H1 (cell line): ENCODE results near the gene MLF2. TPM values are rescaled to one million over a fixed set of nuclear protein-coding genes. Genes with fewer than 3 reads are reported as not detected.

Experiments used
- CTCF ChIA-PET: fragments of 300-600 bp; sonication (Branson Sonifier 250); formaldehyde crosslinking; loops from one replicate; lab custom pipeline; 2021; ENCODE audit not compliant: partially characterized antibody; lab: Charles Lee
- POLR2A ChIA-PET: fragments of 300-600 bp; sonication (Branson Sonifier 250); formaldehyde crosslinking; loops from one replicate; lab custom pipeline; 2021; ENCODE audit warnings: inconsistent platforms; ENCODE audit not compliant: partially characterized antibody; lab: Charles Lee
- DNase-seq, 2 experiments: peaks; one replicate each; pipeline versions ENCODE4 v3.0.0 to v3.0.0-alpha.2; 2010 to 2022; ENCODE audit warnings: low spot score in 2 of 2, low read depth in 1 of 2, mixed read lengths in 1 of 2
- FAIRE-seq: peaks from 2 replicates; lab custom pipeline; 2011; peaks lifted over from hg19 to GRCh38; lab: Jason Lieb, UNC
- H2AFZ ChIP-seq: 2 replicates; pipeline ENCODE4 v1.8.1; 2012; ENCODE audit warnings: low read length, inconsistent platforms
- H2AK5ac ChIP-seq: 2 replicates; pipeline ENCODE4 v1.6.1; 2013; ENCODE audit warnings: low read depth, low read length
- H2BK120ac ChIP-seq: replicated peaks from 2 replicates; pipeline ENCODE3; 2013; ENCODE audit warnings: low read depth, low read length, inconsistent platforms
- H2BK12ac ChIP-seq: 2 replicates; pipeline ENCODE4 v1.6.1; 2013; ENCODE audit warnings: low read depth, low read length
- H2BK15ac ChIP-seq: 2 replicates; pipeline ENCODE4 v1.6.1; 2013; ENCODE audit warnings: low read length
- H2BK20ac ChIP-seq: 2 replicates; pipeline ENCODE4 v1.6.1; 2013; ENCODE audit warnings: low read length
- H2BK5ac ChIP-seq: 2 replicates; pipeline ENCODE4 v1.6.1; 2013; ENCODE audit warnings: low read depth, low read length
- H3K14ac ChIP-seq: 2 replicates; pipeline ENCODE4 v1.6.1; 2013; ENCODE audit warnings: inconsistent platforms; ENCODE audit not compliant: insufficient read length
- H3K18ac ChIP-seq: 2 replicates; pipeline ENCODE4 v1.6.1; 2013; ENCODE audit warnings: low read length; ENCODE audit errors: extremely low read depth
- H3K23ac ChIP-seq: 2 replicates; pipeline ENCODE4 v1.6.1; 2013; ENCODE audit warnings: inconsistent platforms; ENCODE audit not compliant: insufficient read length
- H3K23me2 ChIP-seq: 2 replicates; pipeline ENCODE4 v1.6.1; 2013; ENCODE audit warnings: low read depth, low read length
- H3K27ac ChIP-seq: 2 replicates; pipeline ENCODE4 v1.6.1; 2011; ENCODE audit warnings: low read depth, low read length, inconsistent platforms
- H3K27me3 ChIP-seq, 4 experiments: replicated peaks in 1 of 4; 1 replicate in 1 of 4; 2 replicates in 3 of 4; pipeline versions ENCODE4 v1.6.1 to v1.8.1; 2011 to 2013; ENCODE audit warnings: low read length in 3 of 4, mild to moderate bottlenecking in 3 of 4, inconsistent platforms in 2 of 4, mixed read lengths in 2 of 4, moderate library complexity in 1 of 4; ENCODE audit not compliant: control insufficient read depth in 3 of 4, insufficient read depth in 3 of 4; ENCODE audit errors: extremely low read depth in 1 of 4
- H3K36me3 ChIP-seq, 4 experiments: 2 replicates each; pipeline versions ENCODE4 v1.6.1 to v1.8.1; 2011 to 2013; ENCODE audit warnings: mild to moderate bottlenecking in 4 of 4, low read length in 3 of 4, moderate library complexity in 2 of 4, control low read depth in 1 of 4, inconsistent platforms in 1 of 4; ENCODE audit not compliant: insufficient read depth in 4 of 4, control insufficient read depth in 2 of 4
- H3K4ac ChIP-seq: replicated peaks from 2 replicates; pipeline ENCODE3; 2013; ENCODE audit warnings: low read length, low read depth, mixed read lengths, inconsistent platforms; ENCODE audit not compliant: insufficient read length
- H3K4me1 ChIP-seq, 4 experiments: replicated peaks in 1 of 4; 1 replicate in 1 of 4; 2 replicates in 3 of 4; pipeline versions ENCODE4 v1.6.1 to v1.8.1; 2011 to 2013; ENCODE audit warnings: low read length in 3 of 4, inconsistent platforms in 2 of 4, mixed read lengths in 1 of 4; ENCODE audit not compliant: insufficient read depth in 4 of 4, control insufficient read depth in 3 of 4
- H3K4me2 ChIP-seq, 2 experiments: 2 replicates each; pipeline versions ENCODE4 v1.6.1 to v1.8.1; 2011 to 2013; ENCODE audit warnings: low read depth in 2 of 2, low read length in 2 of 2, control low read depth in 1 of 2, inconsistent platforms in 1 of 2, mild to moderate bottlenecking in 1 of 2; ENCODE audit not compliant: insufficient read depth in 1 of 2
- H3K4me3 ChIP-seq, 4 experiments: fragments of 200-600, 300-600 bp in 1 of 4; sonication (generic), shearing (Covaris generic), sonication (Bioruptor Twin) in 1 of 4; 2 replicates each; pipeline versions ENCODE4 v1.5.1 to v1.8.1; 2011 to 2016; ENCODE audit warnings: low read length in 4 of 4, low read depth in 3 of 4, control low read depth in 2 of 4, inconsistent platforms in 2 of 4, mild to moderate bottlenecking in 2 of 4, mixed read lengths in 1 of 4, moderate library complexity in 1 of 4; ENCODE audit not compliant: insufficient read depth in 2 of 4; ENCODE audit errors: extremely low read depth in 1 of 4
- H3K56ac ChIP-seq: replicated peaks from 2 replicates; pipeline ENCODE3; 2013; ENCODE audit warnings: low read depth, mild to moderate bottlenecking, mixed read lengths, low read length, inconsistent platforms; ENCODE audit not compliant: insufficient read length
- H3K79me1 ChIP-seq: 2 replicates; pipeline ENCODE4 v1.6.1; 2013; ENCODE audit warnings: low read depth, low read length, control low read depth
- H3K79me2 ChIP-seq, 2 experiments: 2 replicates each; pipeline versions ENCODE4 v1.6.1 to v1.8.1; 2012 to 2013; ENCODE audit warnings: low read length in 2 of 2, mild to moderate bottlenecking in 2 of 2, inconsistent platforms in 1 of 2; ENCODE audit not compliant: insufficient read depth in 2 of 2, control insufficient read depth in 1 of 2
- H3K9ac ChIP-seq, 4 experiments: replicated peaks in 1 of 4; 1 replicate in 1 of 4; 2 replicates in 3 of 4; pipeline versions ENCODE4 v1.6.1 to v1.8.1; 2011 to 2013; ENCODE audit warnings: low read depth in 3 of 4, low read length in 3 of 4, control low read depth in 2 of 4, mild to moderate bottlenecking in 2 of 4, moderate library complexity in 2 of 4, inconsistent platforms in 1 of 4; ENCODE audit errors: extremely low read depth in 1 of 4
- H3K9me3 ChIP-seq, 2 experiments: 2 replicates each; pipeline versions ENCODE4 v1.6.1 to v1.8.1; 2012 to 2013; ENCODE audit warnings: mild to moderate bottlenecking in 2 of 2, moderate library complexity in 2 of 2, control low read depth in 1 of 2, inconsistent platforms in 1 of 2, low read depth in 1 of 2, low read length in 1 of 2, mixed read lengths in 1 of 2; ENCODE audit not compliant: insufficient read depth in 2 of 2
- H4K20me1 ChIP-seq, 2 experiments: replicated peaks in 1 of 2; 2 replicates each; pipeline versions ENCODE3 to v1.8.1; 2011 to 2013; ENCODE audit warnings: inconsistent platforms in 2 of 2, low read length in 2 of 2, mild to moderate bottlenecking in 1 of 2; ENCODE audit not compliant: insufficient read depth in 2 of 2, control insufficient read depth in 1 of 2
- H4K5ac ChIP-seq: 2 replicates; pipeline ENCODE4 v1.6.1; 2013; ENCODE audit warnings: low read length, low read depth, mixed read lengths, inconsistent platforms; ENCODE audit not compliant: insufficient read length
- H4K8ac ChIP-seq: 2 replicates; pipeline ENCODE4 v1.8.0; 2013; ENCODE audit warnings: mild to moderate bottlenecking, moderate library complexity, low read length, inconsistent platforms; ENCODE audit not compliant: insufficient read depth; ENCODE audit errors: extremely low read depth
- H4K91ac ChIP-seq: replicated peaks from 2 replicates; pipeline ENCODE3; 2013; ENCODE audit warnings: low read length, mixed read lengths, inconsistent platforms; ENCODE audit not compliant: insufficient read length
- EP300 ChIP-seq, 2 experiments: IDR thresholded peaks; 1 replicate in 1 of 2; 2 replicates in 1 of 2; pipeline ENCODE4 v1.6.1; 2011 to 2012; ENCODE audit warnings: low read depth in 2 of 2, low read length in 2 of 2, mild to moderate bottlenecking in 2 of 2, borderline replicate concordance in 1 of 2, inconsistent platforms in 1 of 2, moderate library complexity in 1 of 2
- HDAC2 ChIP-seq, 2 experiments: fragments of 300-600 bp in 1 of 2; sonication (generic) in 1 of 2; IDR thresholded peaks; 2 replicates each; pipeline ENCODE4 v1.6.1; 2011 to 2012; ENCODE audit warnings: low read depth in 2 of 2, low read length in 2 of 2, mild to moderate bottlenecking in 2 of 2, moderate library complexity in 2 of 2, borderline replicate concordance in 1 of 2, inconsistent platforms in 1 of 2
- NRF1 ChIP-seq: IDR thresholded peaks from 2 replicates; pipeline ENCODE4 v1.6.1; 2011; ENCODE audit warnings: mild to moderate bottlenecking, low read depth, low read length, improper control_type of control experiment
- WGBS, 2 experiments: shearing (Covaris generic) in 1 of 2; methylation state at CpG; one replicate each; pipeline versions ENCODE4 v1.1.6 to v1.1.7; 2013 to 2015; ENCODE audit warnings: low lambda C conversion rate in 2 of 2, mixed read lengths in 2 of 2, inconsistent platforms in 1 of 2, low coverage in 1 of 2, missing lambda C conversion rate in 1 of 2; ENCODE audit not compliant: insufficient replicate concordance in 2 of 2, insufficient coverage in 1 of 2, insufficient read length in 1 of 2; ENCODE audit errors: extremely low coverage in 1 of 2, missing lambda C conversion rate in 1 of 2; 5-methylcytosine and 5-hydroxymethylcytosine counted together
- polyA plus RNA-seq, 7 experiments: library from polyadenylated mRNA; depleted of rRNA in 3 of 7; stranded (reverse) in 5 of 7; unstranded in 2 of 7; fragments of >200 nt in 5 of 7; fragments of 200-250 nt in 2 of 7; gene quantifications; 1 replicate in 5 of 7; 2 replicates in 1 of 7; 4 replicates in 1 of 7; pipeline versions ENCODE4 v1.2.1 to v1.2.3, GENCODE V29; 2011 to 2013; ENCODE audit warnings: missing spikeins in 2 of 7, mixed read lengths in 2 of 7
- total RNA-seq: library from RNA; stranded (reverse); fragmentation: NEBNext Ultra II Directional; extraction: Animal tissue kit (Norgen Biotek cat#: 25700); gene quantifications from 2 replicates; pipeline ENCODE4 v1.2.1, GENCODE V29; 2021

MLF2 gene
- total and polyA plus RNA-seq, 2 of the 8 experiments (the other 6 are each of a cell fraction or from before 2014, with no cell fraction given) = 229 to 401 TPM

DNA sequence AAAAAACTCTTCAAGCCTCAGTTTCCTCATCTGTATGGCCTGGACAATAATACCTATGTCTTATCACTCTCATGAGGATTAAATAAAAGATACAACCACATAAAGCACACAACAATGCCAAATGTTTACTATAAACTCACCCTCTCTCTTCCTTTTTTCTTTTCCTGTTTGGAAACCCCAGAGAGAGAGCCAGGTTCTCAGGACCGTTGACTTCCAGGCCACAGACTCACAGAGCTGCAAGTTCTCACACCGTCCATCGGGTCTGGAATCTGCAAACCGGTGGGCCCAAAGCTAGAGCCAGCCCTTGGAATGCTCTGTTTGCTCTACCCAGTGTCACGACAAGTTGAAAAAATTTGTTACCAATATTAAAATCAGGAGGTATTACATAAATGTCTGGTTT is 31.8 kb upstream of the MLF2 start:
- Histone ChIP-seq H3K9me3 (no peaks in the 10 kb centered on the region), H4K8ac (no peak overlapping the region), H3K4me2 (no peak overlapping the region), H4K91ac (no peak overlapping the region), H2AK5ac (no peak overlapping the region), H3K4ac (no peak overlapping the region), H2AFZ (no peak overlapping the region), H4K5ac (no peak overlapping the region), H3K36me3 (no peaks in the 10 kb centered on the region), H3K9ac (no peak overlapping the region), H3K27ac (no peak overlapping the region), H2BK120ac (no peak overlapping the region), H2BK5ac (no peak overlapping the region), H3K27me3 (no peaks in the 10 kb centered on the region), H3K56ac (no peak overlapping the region), H3K18ac (no peak overlapping the region), H3K23me2 (no peaks in the 10 kb centered on the region), H3K23ac (no peak overlapping the region), H2BK15ac (no peak overlapping the region), H3K4me3 (no peak overlapping the region), H3K4me1 (peaks cover 4 to 10% (median 6%) of the 10 kb centered on the region in 4 experiments; a peak in 6 of 7 replicates), H3K79me1 (no peaks in the 10 kb centered on the region), H4K20me1 (no peaks in the 10 kb centered on the region), H2BK20ac (no peak overlapping the region), H3K14ac (no peak overlapping the region), H2BK12ac (no peak overlapping the region), H3K79me2 (no peaks in the 10 kb centered on the region)
- FAIRE-seq (no peak), DNase-seq (no peak)
- WGBS, 2 experiments = 95% methylated on average over 5 of the region's 5 CpGs; no CpG with 5 or more reads in 1 of the 2 experiments
- ChIA-PET CTCF (interaction anchor here (0.6 to 29.6 kb wide), 9 partner anchors 8 to 164 kb away, joined by 3 to 532 read pairs (median 9); partner anchors contain the start of genes GNB3, GPR162, LAG3 and MLF2), POLR2A (interaction anchor here (0.7 to 2.0 kb wide), 4 partner anchors 13 to 45 kb away, joined by 3 to 7 read pairs (median 6); partner anchors contain the start of gene MLF2)
- TF ChIP-seq HDAC2 (IDR thresholded peaks at IDR 0.05; ENCODE audit: borderline replicate concordance in 1 of 2, low read depth in 2 of 2, low read length in 2 of 2) (no peak), NRF1 (no peak), EP300 (IDR thresholded peaks at IDR 0.05; ENCODE audit: borderline replicate concordance in 1 of 2, low read depth in 2 of 2, low read length in 2 of 2) (no peak)
